Kidney (tissue), 14 donors: ENCODE results near the gene RAC2. TPM values are rescaled to one million over a fixed set of nuclear protein-coding genes. Genes with fewer than 3 reads are reported as not detected.

Source experiments
- DNase-seq, 5 donors: peaks; one replicate each; pipeline ENCODE4 v3.0.0-alpha.2; 2013 to 2020
- FAIRE-seq: peaks from 2 replicates; lab custom pipeline; 2012; peaks lifted over from hg19 to GRCh38; lab: Jason Lieb, UNC
- H3K27ac ChIP-seq, 2 donors: one replicate each; pipeline ENCODE4 v1.7.0; 2013; ENCODE audit warnings: low read depth in 2 of 2, low read length in 2 of 2, inconsistent platforms in 1 of 2
- H3K27me3 ChIP-seq: one replicate; pipeline ENCODE4 v1.7.1; 2013; ENCODE audit warnings: low read length, inconsistent platforms; ENCODE audit not compliant: control insufficient read depth, insufficient read depth
- H3K36me3 ChIP-seq, 3 donors: one replicate each; pipeline versions ENCODE4 v1.7.0 to v1.7.1; 2013; ENCODE audit warnings: low read length in 3 of 3, control low read depth in 1 of 3, inconsistent platforms in 1 of 3; ENCODE audit not compliant: insufficient read depth in 3 of 3, control insufficient read depth in 2 of 3
- H3K4me1 ChIP-seq, 3 donors: one replicate each; pipeline versions ENCODE4 v1.7.0 to v1.7.1; 2013; ENCODE audit warnings: low read length in 3 of 3, inconsistent platforms in 1 of 3, low read depth in 1 of 3; ENCODE audit not compliant: control insufficient read depth in 2 of 3, insufficient read depth in 2 of 3
- H3K4me3 ChIP-seq, 3 donors: one replicate each; pipeline versions ENCODE4 v1.7.0 to v1.8.1; 2013; ENCODE audit warnings: low read length in 3 of 3, control low read depth in 1 of 3, inconsistent platforms in 1 of 3
- H3K9ac ChIP-seq, 3 donors: one replicate each; pipeline versions ENCODE4 v1.7.0 to v1.7.1; 2013; ENCODE audit warnings: low read length in 3 of 3, control low read depth in 1 of 3, inconsistent platforms in 1 of 3
- H3K9me3 ChIP-seq, 3 donors: one replicate each; pipeline versions ENCODE4 v1.7.0 to v1.7.1; 2013; ENCODE audit warnings: low read length in 3 of 3, control low read depth in 1 of 3, inconsistent platforms in 1 of 3; ENCODE audit not compliant: control insufficient read depth in 2 of 3, insufficient read depth in 1 of 3
- CTCF ChIP-seq: IDR thresholded peaks from 3 replicates; pipeline ENCODE4 v1.5.1; 2012; ENCODE audit warnings: mild to moderate bottlenecking, moderate library complexity, borderline replicate concordance; ENCODE audit not compliant: insufficient read depth; ENCODE audit errors: extremely low read depth
- intact Hi-C: fragments of 100-400 bp; cut with DNase I; formaldehyde crosslinking; loops from one replicate; pipeline ENCODE4 v1.11.1; 2022
- polyA plus RNA-seq: library from polyadenylated mRNA; stranded (reverse); fragments of 350-450 nt; fragmentation: Illumina TruSeq; extraction: RNeasy Lipid Tissue Mini Kit (QIAGEN cat#74804); gene quantifications from one replicate; pipeline ENCODE4 v1.2.3, GENCODE V29; 2014; ENCODE audit warnings: low read depth, low replicate concordance; ENCODE audit not compliant: insufficient read depth
- total RNA-seq: library from RNA; stranded (reverse); fragmentation: NEBNext Ultra II Directional; extraction: Animal tissue kit (Norgen Biotek cat#: 25700); gene quantifications from one replicate; pipeline ENCODE4 v1.2.1, GENCODE V29; 2021
- donor health status: control.
- donor health status: control.
- donor health status: control.
- donor health status: control.
- donor health status: control.
- donor health status: DM: yes; HTN: yes; CAD: no.
- donor health status: Normal renal cell carcinoma (clear cell type).

RAC2 gene
- total and polyA plus RNA-seq, 2 donors from 2014 or later = 4.5 to 38.6 TPM

GRCh38 chr22:37177755-37178154 lies 66.3 kb downstream of the RAC2 start:
- no peak overlapping the region for H3K4me3 ChIP-seq

GRCh38 chr22:37177221-37177620 lies 66.8 kb downstream of the RAC2 start:
- FAIRE-seq (no peak), DNase-seq (peak in 2 of 5 donors; percentile 34 to 45)
- intact Hi-C loops = no loop called here
- TF ChIP-seq CTCF = no peak
- no peaks in the 10 kb centered on the region for H3K9me3 ChIP-seq
- H3K27me3 ChIP-seq = no peaks in the 10 kb centered on the region
- H3K4me1 ChIP-seq = peaks cover 0 to 23% (median 9%) of the 10 kb centered on the region in 3 donors
- peak overlapping the region in 1 of 2 donors; percentile 0 for H3K27ac ChIP-seq
- H3K36me3 ChIP-seq = no peaks in the 10 kb centered on the region
- no peak overlapping the region for H3K4me3 ChIP-seq
- no peak overlapping the region for H3K9ac ChIP-seq

More at GRCh38 chr22:37177755-37178154, 66.3 kb downstream of the RAC2 start:
- Histone ChIP-seq H3K9me3 (no peaks in the 10 kb centered on the region), H3K27me3 (no peaks in the 10 kb centered on the region), H3K27ac (no peak overlapping the region), H3K4me1 (peaks cover 0 to 23% (median 9%) of the 10 kb centered on the region in 3 donors), H3K36me3 (no peaks in the 10 kb centered on the region), H3K9ac (peak overlapping the region in 1 of 3 donors; percentile 60)
- FAIRE-seq = no peak
- intact Hi-C loops = no loop called here
- DNase-seq = no peak
- TF ChIP-seq CTCF = no peak

GRCh38 chr22:37176464-37177061 lies 67.5 kb downstream of the RAC2 start:
- no peak for TF ChIP-seq CTCF
- no peaks in the 10 kb centered on the region for H3K36me3 ChIP-seq
- peaks cover 0 to 23% (median 9%) of the 10 kb centered on the region in 3 donors for H3K4me1 ChIP-seq
- DNase-seq = peak; percentile 62 to 94 (median 78)
- H3K27me3 ChIP-seq = no peaks in the 10 kb centered on the region
- intact Hi-C loops = no loop called here
- no peak for FAIRE-seq
- H3K27ac ChIP-seq = peak overlapping the region; percentile 0 to 71
- H3K9me3 ChIP-seq = no peaks in the 10 kb centered on the region
- H3K9ac ChIP-seq = no peak overlapping the region
- no peak overlapping the region for H3K4me3 ChIP-seq
